Lower leg skin (tissue), 3 donors: Measurements from ENCODE around the gene TCF7L1.

Source experiments
- CTCF ChIP-seq, 3 donors: fragments of 450-650 bp; IDR thresholded peaks; one replicate each; pipeline ENCODE4 v1.5.1; 2016; ENCODE audit warnings: antibody characterized with exemption in 3 of 3, mild to moderate bottlenecking in 3 of 3, moderate library complexity in 2 of 3
- POLR2A ChIP-seq, 2 donors: fragments of 450-650 bp; IDR thresholded peaks; one replicate each; pipeline ENCODE4 v1.6.1; 2016 to 2017; ENCODE audit warnings: antibody characterized with exemption in 2 of 2, mild to moderate bottlenecking in 1 of 2, moderate library complexity in 1 of 2

- no peak for TF ChIP-seq CTCF (IDR thresholded peaks at IDR 0.05)
- no peak for TF ChIP-seq POLR2A (IDR thresholded peaks at IDR 0.05)
These were observed 45.8 kb downstream of the TCF7L1 start for GRCh38 chr2:85178980-85179411.
